Amygdala (tissue), 56 donors: ENCODE data around the gene SULF2.
"Not testable (repeated sequence)": the region's sequence is repeated elsewhere in the genome, so short reads cannot be mapped to it uniquely, and the experiment has no call there.

ENCODE experiments used
- DNase-seq, 56 donors: peaks; one replicate each; lab custom pipeline; 2025; lab: John Stamatoyannopoulos, UW

Gene SULF2

GRCh38 chr20:47805951-47806350, 20.7 kb upstream of the SULF2 start:
- DNase-seq = no peak

DNA sequence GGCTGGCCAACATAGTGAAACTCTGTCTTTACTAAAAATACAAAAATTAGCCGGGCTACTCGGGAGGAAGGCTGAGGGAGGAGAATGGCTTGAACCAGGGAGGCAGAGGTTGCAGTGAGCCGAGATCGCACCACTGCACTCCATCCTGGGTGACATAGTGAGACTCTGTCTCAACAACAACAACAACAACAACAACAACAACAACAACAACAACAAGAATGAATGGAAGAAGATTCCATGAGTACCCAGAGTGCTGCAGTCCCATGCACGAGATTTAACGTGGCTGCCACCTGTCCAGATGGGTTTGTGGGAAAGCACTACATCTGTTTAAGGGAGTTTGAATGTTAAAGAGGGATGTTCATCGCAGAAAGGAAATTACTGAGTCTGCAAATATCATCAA, 19.7 kb upstream of the SULF2 start:
- not testable (repeated sequence) for DNase-seq

DNA sequence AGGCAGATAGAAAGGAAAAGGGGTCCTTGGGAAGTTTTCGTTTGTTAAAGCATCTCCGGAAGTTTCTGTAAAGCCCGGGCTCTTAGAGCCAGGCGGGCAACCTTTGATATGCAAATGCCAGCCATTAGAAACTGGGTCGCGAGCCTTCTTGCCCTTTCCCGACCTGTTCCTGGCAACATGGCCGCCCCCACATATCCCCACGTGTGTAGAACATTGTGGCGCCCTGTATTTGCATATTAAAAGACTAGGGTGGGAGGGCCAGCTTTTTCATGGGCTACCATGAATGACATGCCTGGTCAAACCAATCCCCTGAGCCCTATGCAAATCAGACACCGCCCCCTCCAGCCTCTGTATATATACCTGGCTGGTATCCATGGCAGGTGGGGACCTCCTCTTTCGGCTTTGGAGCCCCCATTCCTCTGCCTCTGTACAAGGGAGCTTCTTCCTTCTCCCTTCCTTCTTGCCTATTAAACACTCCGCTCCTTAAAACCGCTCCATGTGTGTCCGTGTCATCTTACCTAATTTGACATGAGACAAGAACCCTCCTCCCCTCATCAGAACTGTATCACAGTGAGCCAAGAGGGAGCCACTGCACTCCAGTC, 19.0 kb upstream of the SULF2 start:
- not testable (repeated sequence) for DNase-seq

GRCh38 chr20:47802975-47803374, 17.7 kb upstream of the SULF2 start:
- DNase-seq = no peak

DNA sequence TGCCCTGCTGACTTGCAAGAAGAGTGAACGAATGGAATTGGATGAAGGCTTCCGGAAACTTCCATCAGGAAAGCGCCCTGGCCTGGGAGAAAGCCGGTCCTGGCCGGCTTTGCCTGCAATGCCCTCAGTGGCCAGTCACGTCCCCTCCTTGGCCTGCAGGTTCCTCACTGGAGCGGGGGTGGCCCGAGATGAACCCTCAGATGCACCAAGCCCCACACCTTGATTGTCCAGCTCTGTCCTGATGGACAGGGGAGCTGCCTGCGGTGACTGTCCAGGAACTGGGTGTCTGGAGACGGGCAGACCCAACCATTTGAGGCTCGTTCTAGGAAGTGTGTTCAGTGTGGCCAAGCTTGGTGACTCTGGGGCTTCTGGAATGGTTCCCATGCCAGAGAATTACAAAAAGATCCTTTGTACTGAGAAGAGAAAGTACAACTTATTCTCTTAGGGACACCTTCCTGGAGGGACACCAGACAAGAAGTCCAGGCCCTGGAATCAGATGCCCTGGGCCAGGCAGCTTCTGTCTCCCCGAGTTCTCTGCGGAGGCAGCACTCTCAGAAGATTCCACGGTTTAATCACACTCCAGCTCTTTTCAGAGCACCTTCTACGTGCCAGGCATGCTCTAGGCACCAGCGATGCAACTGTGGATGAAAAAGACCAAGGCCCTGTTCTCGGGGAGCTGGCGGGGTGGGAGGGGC, 17.1 kb upstream of the SULF2 start:
- DNase-seq = no peak

GRCh38 chr20:47801759-47802158, 16.5 kb upstream of the SULF2 start:
- DNase-seq = no peak

- DNase-seq = no peak
Measured at GRCh38 chr20:47801079-47801478, 15.8 kb upstream of the SULF2 start.

GRCh38 chr20:47800623-47801022, 15.3 kb upstream of the SULF2 start:
- DNase-seq = no peak

GRCh38 chr20:47799116-47799715, 13.9 kb upstream of the SULF2 start:
- DNase-seq = no peak

DNA sequence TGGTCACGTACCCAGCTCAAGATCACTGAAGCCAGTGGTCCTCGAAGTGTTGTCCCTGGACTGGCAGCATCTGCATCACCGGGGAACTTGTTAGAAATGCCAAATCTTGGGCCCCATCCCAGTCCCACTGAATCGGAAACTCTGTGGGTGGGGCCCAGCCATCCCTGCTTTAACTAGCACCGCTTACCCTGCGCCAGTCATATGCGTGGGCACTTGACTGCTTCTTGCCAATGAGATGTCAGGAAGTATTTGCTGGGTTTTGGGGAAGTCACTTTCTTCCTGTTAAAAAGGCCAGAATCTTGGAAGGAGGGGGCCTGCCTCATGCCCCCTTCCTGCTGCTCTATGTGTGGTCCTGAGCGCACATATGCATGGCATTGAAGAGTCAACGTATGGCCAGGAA, 11.7 kb upstream of the SULF2 start:
- DNase-seq = no peak

DNA sequence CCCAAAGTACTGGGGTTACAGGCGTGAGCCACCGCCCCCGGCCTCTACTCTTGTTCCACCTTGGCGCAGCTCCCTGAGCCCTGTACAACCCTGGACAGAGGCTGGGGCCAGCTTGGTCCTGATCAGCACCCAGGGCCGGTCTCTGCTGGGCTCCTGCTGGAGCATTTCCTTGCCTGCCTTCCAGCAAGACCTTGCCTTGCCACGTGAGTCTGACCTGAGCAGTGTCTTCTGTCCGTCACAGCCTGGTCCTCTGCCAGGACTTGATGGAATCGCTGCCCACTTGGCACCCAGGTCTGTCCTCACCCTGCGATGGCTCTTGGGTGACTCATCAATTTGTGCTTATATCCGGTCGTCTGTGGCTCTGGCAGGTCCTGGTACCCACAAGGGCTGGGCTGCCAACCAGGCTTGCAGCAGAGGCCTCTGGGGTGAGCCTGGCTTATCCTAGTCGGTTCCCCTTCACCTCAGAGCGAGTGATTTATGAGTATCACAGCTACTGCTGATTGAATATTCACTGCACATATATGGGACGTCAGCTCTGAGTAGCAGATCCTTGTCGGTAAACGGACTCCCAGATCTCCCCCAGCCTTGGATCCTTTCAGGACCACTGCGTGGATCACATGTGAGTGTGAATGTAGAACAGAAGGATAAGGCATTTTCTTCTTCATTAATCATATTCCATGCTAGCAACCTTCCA, 10.1 kb upstream of the SULF2 start:
- DNase-seq = peak in 1 of 56 donors; percentile 24

DNA sequence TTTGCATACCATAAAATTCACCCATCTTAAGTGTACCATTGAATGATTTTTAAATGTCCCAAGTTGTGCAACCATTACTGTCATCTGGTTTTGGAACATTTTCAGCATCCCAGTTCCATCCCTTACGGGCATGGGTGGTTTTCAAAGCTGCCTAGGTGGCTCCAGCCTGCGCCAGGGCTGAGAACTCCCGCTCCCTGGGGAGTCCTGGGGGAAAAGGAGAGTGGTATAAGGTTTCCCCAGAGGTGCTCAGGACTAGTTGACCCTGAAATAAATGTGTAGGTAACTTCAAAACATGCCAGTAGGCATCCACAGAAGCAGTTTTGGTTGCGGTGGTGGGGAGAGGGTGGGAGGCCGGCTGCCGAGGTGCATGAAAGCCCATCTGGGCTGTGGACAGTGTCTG, 9.0 kb upstream of the SULF2 start:
- not testable (repeated sequence) for DNase-seq

- DNase-seq = peak in 4 of 56 donors; percentile 12 to 25 (median 20)
Measured at GRCh38 chr20:47792021-47792618, 6.8 kb upstream of the SULF2 start.

GRCh38 chr20:47791084-47791599, 5.9 kb upstream of the SULF2 start:
- no peak for DNase-seq

GRCh38 chr20:47790580-47790965, 5.3 kb upstream of the SULF2 start:
- no peak for DNase-seq

- no peak for DNase-seq
Measured at GRCh38 chr20:47789764-47790579, 4.7 kb upstream of the SULF2 start.

- no peak for DNase-seq
Measured at GRCh38 chr20:47789081-47789763, 3.9 kb upstream of the SULF2 start.

- DNase-seq = no peak
Measured at GRCh38 chr20:47788741-47789080, 3.4 kb upstream of the SULF2 start.

DNA sequence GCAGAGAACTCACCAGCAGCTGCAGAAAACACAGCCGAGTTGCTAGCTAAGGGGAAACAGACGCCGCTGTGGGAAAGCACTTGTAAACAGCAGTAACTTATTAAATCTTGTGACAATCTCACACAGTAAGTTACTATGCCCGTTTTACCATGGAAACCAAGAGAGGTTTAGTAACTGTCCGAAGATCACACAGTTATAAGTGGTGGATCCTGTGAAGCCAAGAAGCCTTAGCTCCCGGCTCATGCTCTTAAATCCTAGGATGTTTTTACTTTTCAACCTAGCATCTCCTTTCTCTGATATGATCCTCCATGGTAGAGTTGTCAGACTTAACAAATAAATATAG, 1.5 kb upstream of the SULF2 start:
- DNase-seq = no peak
